Measurements from ENCODE around the gene BICD2.

The BICD2 gene

GRCh38 chr9:92664394-92665152 is 100.1 kb downstream of the BICD2 start:
- no peak for FAIRE-seq

- no peak for FAIRE-seq
These were observed 100.7 kb downstream of the BICD2 start for GRCh38 chr9:92663951-92664350.

GRCh38 chr9:92663126-92663525 is 101.5 kb downstream of the BICD2 start:
- FAIRE-seq = no peak

- no peak for FAIRE-seq
These were observed 102.9 kb downstream of the BICD2 start for GRCh38 chr9:92661743-92662142.

Measured in endometrium (tissue), 2 donors.